ENCODE results near the gene PRKCE. TPM values are rescaled to one million over a fixed set of nuclear protein-coding genes. Genes with fewer than 3 reads are reported as not detected.

Gene PRKCE
- total and polyA plus RNA-seq, 7 experiments from 2014 or later, result 1.4 to 37.9 (median 19.5) TPM

DNA sequence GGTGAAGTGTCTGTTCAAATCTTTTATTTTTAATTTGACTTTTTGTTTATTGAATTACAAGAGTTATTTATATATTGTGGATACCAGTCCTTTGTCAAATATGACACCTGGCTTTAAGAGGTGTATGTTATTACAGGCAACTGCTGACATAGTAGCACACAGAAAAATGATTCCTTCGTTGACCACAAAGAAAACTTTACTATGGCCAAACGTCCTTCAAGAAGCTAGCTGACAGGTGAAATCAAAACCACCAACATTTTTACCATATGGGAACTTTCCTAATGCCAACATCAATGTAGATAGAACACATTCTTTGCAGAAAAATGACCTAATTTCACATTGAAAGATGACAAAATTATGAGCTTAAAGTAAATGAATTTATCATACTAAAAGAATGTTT, 34.0 kb upstream of the PRKCE start:
- Mint-ChIP-seq H3K9me3 (no peaks in the 10 kb centered on the region), H3K4me1 (no peaks in the 10 kb centered on the region)
- intact Hi-C loops (cut with micrococcal nuclease), result no loop called here

DNA sequence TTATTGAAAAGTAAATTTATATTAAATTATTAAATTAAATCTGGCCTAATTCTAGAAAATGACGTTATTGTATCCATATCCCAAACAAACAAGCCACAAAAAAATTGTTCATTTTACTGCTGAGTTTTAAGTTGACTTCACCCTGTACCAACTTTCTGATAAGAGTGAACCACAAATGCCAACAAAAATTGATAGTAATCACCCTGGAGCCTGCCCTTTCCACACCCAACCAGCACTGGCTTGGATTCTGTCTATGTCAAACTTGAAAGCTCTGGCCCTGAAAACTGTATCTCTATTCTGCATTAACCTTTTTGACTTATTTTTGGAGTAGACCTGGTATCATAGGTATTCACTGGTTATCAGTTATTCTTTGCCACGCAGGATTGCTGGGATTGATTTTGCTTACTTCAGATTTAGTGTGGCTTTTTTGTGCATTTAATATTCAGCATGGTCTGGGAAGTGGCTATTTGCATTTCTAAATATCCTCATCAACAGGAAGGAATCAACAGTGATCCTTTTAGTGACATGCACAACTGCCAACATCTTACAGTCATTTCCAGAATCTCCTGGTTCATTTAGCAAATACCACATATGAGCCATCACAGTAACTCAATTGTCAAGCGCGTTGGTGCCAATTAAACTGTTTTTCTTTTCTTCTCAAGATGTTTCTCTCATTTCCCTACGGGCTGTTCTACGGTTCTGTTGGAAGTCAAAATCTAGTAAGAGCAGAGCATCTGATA, 29.0 kb upstream of the PRKCE start:
- H3K4me3 Mint-ChIP-seq, result no peak overlapping the region
- ATAC-seq (no peak), DNase-seq (no peak)
- H3K4me1 ChIP-seq (ENCODE audit: control insufficient read depth in 2 of 2, insufficient read depth in 2 of 2, low read length in 2 of 2), result no peaks in the 10 kb centered on the region
- no peak overlapping the region for H3K27ac Mint-ChIP-seq
- H3K36me3 ChIP-seq (ENCODE audit: control insufficient read depth in 2 of 3, insufficient read depth in 3 of 3, low read length in 3 of 3), result no peaks in the 10 kb centered on the region
- no peaks in the 10 kb centered on the region for H3K27me3 ChIP-seq (ENCODE audit: control insufficient read depth in 2 of 2, insufficient read depth in 2 of 2, low read length in 2 of 2)
- no peak overlapping the region for H3K4me3 ChIP-seq (ENCODE audit: low read length)
- CTCF ChIA-PET, result no interaction called here
- H3K4me1 Mint-ChIP-seq, result peaks cover 0 to 2% (median 0%) of the 10 kb centered on the region in 7 donors
- H3K9me3 Mint-ChIP-seq, result no peaks in the 10 kb centered on the region
- H3K36me3 Mint-ChIP-seq, result no peaks in the 10 kb centered on the region
- H3K9me3 ChIP-seq (ENCODE audit: control insufficient read depth in 2 of 3, low read length in 3 of 3), result no peaks in the 10 kb centered on the region
- intact Hi-C loops (cut with micrococcal nuclease), result no loop called here
- no peak overlapping the region for H3K27ac ChIP-seq (ENCODE audit: low read depth, low read length)
- H3K27me3 Mint-ChIP-seq, result peaks cover 0 to 43% (median 8%) of the 10 kb centered on the region in 5 donors
- POLR2A ChIA-PET, result no interaction called here

More for the DNA sequence above, 34.0 kb upstream of the PRKCE start:
- Histone ChIP-seq H3K36me3 (ENCODE audit: control insufficient read depth in 2 of 3, insufficient read depth in 3 of 3, low read length in 3 of 3) (no peaks in the 10 kb centered on the region), H3K4me1 (ENCODE audit: control insufficient read depth in 2 of 2, insufficient read depth in 2 of 2, low read length in 2 of 2) (no peaks in the 10 kb centered on the region), H3K27me3 (ENCODE audit: control insufficient read depth in 2 of 2, insufficient read depth in 2 of 2, low read length in 2 of 2) (no peaks in the 10 kb centered on the region), H3K4me3 (ENCODE audit: low read length) (no peak overlapping the region), H3K9me3 (ENCODE audit: control insufficient read depth in 2 of 3, low read length in 3 of 3) (no peaks in the 10 kb centered on the region), H3K27ac (ENCODE audit: low read depth, low read length) (no peak overlapping the region)
- DNase-seq, result no peak
- H3K4me3 Mint-ChIP-seq, result no peak overlapping the region
- H3K27me3 Mint-ChIP-seq, result peaks cover 0 to 15% (median 8%) of the 10 kb centered on the region in 5 donors
- ATAC-seq, result no peak
- CTCF ChIA-PET, result no interaction called here
- no peak overlapping the region for H3K27ac Mint-ChIP-seq
- POLR2A ChIA-PET, result no interaction called here
- no peaks in the 10 kb centered on the region for H3K36me3 Mint-ChIP-seq

DNA sequence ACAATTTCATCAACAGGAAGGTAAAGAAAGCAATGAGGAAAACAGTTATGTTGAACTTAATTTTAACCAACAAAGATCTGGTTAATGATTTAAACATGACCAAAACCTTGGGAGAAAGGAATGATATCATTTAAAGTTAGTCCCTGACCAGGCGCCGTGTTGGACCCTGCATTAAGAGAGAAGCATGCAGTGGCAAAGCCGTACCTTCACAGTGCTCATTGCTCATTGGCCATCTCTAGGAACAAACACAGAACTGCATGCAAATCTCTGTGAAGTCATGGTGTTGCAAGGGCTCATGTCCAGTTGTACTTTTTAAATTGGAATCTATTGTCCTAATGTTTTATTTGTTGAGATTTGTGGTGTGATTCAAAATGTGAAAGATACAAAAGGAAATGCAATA, 28.4 kb upstream of the PRKCE start:
- H3K4me1 ChIP-seq (ENCODE audit: control insufficient read depth in 2 of 2, insufficient read depth in 2 of 2, low read length in 2 of 2), result no peaks in the 10 kb centered on the region
- H3K9me3 ChIP-seq (ENCODE audit: control insufficient read depth in 2 of 3, low read length in 3 of 3), result no peaks in the 10 kb centered on the region
- H3K4me1 Mint-ChIP-seq, result peaks cover 0 to 2% (median 0%) of the 10 kb centered on the region in 7 donors
- H3K27ac Mint-ChIP-seq, result no peak overlapping the region
- no peak for DNase-seq
- no peaks in the 10 kb centered on the region for H3K27me3 ChIP-seq (ENCODE audit: control insufficient read depth in 2 of 2, insufficient read depth in 2 of 2, low read length in 2 of 2)
- intact Hi-C loops (cut with micrococcal nuclease), result no loop called here
- H3K4me3 ChIP-seq (ENCODE audit: low read length), result no peak overlapping the region
- no peaks in the 10 kb centered on the region for H3K36me3 Mint-ChIP-seq
- POLR2A ChIA-PET, result no interaction called here
- H3K4me3 Mint-ChIP-seq, result no peak overlapping the region
- ATAC-seq, result no peak
- H3K27me3 Mint-ChIP-seq, result peaks cover 0 to 44% (median 8%) of the 10 kb centered on the region in 5 donors
- H3K9me3 Mint-ChIP-seq, result no peaks in the 10 kb centered on the region
- H3K27ac ChIP-seq (ENCODE audit: low read depth, low read length), result no peak overlapping the region
- H3K36me3 ChIP-seq (ENCODE audit: control insufficient read depth in 2 of 3, insufficient read depth in 3 of 3, low read length in 3 of 3), result no peaks in the 10 kb centered on the region
- CTCF ChIA-PET, result no interaction called here

DNA sequence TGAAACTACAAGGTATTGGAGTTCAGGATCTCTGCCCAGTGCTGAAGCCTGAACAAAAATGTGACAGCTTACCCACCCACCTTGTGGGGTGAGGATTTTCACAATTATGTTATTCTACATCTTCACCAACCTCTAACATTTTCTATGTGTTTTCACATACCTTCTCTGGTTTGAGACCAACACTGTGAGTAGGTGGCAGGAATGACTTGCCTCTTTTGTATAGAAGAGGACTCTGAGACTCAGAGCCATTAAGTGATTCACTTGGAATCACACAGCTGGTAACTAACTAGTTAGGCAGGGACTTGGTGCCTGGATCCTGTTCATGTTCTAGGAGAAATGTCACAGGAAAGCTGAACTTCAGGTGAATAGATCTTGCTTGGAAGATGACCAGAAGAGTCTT, 25.7 kb upstream of the PRKCE start:
- H3K9me3 ChIP-seq (ENCODE audit: control insufficient read depth in 2 of 3, low read length in 3 of 3), result no peaks in the 10 kb centered on the region
- no peak for DNase-seq
- H3K4me3 ChIP-seq (ENCODE audit: low read length), result no peak overlapping the region
- H3K27ac ChIP-seq (ENCODE audit: low read depth, low read length), result no peak overlapping the region
- ChIA-PET CTCF (interaction anchor here (0.5 kb wide), 1 partner anchor 11 kb away, joined by 6 read pairs; no protein-coding TSS in a partner anchor), POLR2A (no interaction called here)
- H3K4me3 Mint-ChIP-seq, result no peak overlapping the region
- H3K27ac Mint-ChIP-seq, result no peak overlapping the region
- intact Hi-C loops (cut with micrococcal nuclease), result no loop called here
- peaks cover 0 to 53% (median 10%) of the 10 kb centered on the region in 5 donors for H3K27me3 Mint-ChIP-seq
- peaks cover 0 to 2% (median 0%) of the 10 kb centered on the region in 7 donors for H3K4me1 Mint-ChIP-seq
- peaks cover 0 to 5% (median 0%) of the 10 kb centered on the region in 5 donors for H3K36me3 Mint-ChIP-seq
- H3K9me3 Mint-ChIP-seq, result no peaks in the 10 kb centered on the region
- H3K27me3 ChIP-seq (ENCODE audit: control insufficient read depth in 2 of 2, insufficient read depth in 2 of 2, low read length in 2 of 2), result no peaks in the 10 kb centered on the region
- no peak for ATAC-seq
- H3K4me1 ChIP-seq (ENCODE audit: control insufficient read depth in 2 of 2, insufficient read depth in 2 of 2, low read length in 2 of 2), result no peaks in the 10 kb centered on the region
- H3K36me3 ChIP-seq (ENCODE audit: control insufficient read depth in 2 of 3, insufficient read depth in 3 of 3, low read length in 3 of 3), result no peaks in the 10 kb centered on the region

- Mint-ChIP-seq H3K4me1 (peaks cover 0 to 2% (median 0%) of the 10 kb centered on the region in 7 donors), H3K27ac (no peak overlapping the region), H3K9me3 (no peaks in the 10 kb centered on the region), H3K27me3 (peaks cover 5 to 61% (median 13%) of the 10 kb centered on the region in 5 donors), H3K4me3 (no peak overlapping the region), H3K36me3 (peaks cover 0 to 5% (median 0%) of the 10 kb centered on the region in 5 donors)
- no peaks in the 10 kb centered on the region for H3K27me3 ChIP-seq (ENCODE audit: control insufficient read depth in 2 of 2, insufficient read depth in 2 of 2, low read length in 2 of 2)
- H3K9me3 ChIP-seq (ENCODE audit: control insufficient read depth in 2 of 3, low read length in 3 of 3), result no peaks in the 10 kb centered on the region
- no peaks in the 10 kb centered on the region for H3K4me1 ChIP-seq (ENCODE audit: control insufficient read depth in 2 of 2, insufficient read depth in 2 of 2, low read length in 2 of 2)
- no peaks in the 10 kb centered on the region for H3K36me3 ChIP-seq (ENCODE audit: control insufficient read depth in 2 of 3, insufficient read depth in 3 of 3, low read length in 3 of 3)
- intact Hi-C loops (cut with micrococcal nuclease), result no loop called here
- no peak overlapping the region for H3K27ac ChIP-seq (ENCODE audit: low read depth, low read length)
- CTCF ChIA-PET, result interaction anchor here (0.6 kb wide), 1 partner anchor 47 kb away, joined by 3 read pairs; no protein-coding TSS in a partner anchor
- no peak overlapping the region for H3K4me3 ChIP-seq (ENCODE audit: low read length)
- ATAC-seq (no peak), DNase-seq (no peak)
- POLR2A ChIA-PET, result no interaction called here
Observed at GRCh38 chr2:45626387-45627221, 24.9 kb upstream of the PRKCE start.

DNA sequence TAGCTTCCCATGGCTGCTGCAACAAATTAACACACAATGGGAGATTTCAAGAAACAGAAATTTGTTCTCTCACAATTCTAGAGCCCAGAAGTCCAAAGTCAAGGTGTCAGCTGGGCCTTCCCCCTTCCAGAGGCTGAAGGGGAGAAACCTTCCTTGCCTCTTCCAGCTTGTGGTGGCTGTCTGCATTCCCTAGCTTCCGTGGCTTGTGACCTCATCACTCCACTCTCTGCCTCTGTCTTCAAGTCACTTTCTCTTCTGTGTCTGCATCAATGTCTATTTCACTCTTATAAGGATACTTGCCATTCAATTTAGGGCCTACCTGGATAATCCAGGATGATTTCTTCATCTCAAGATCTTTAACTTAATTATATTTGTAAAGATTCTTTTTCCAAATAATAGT, 23.6 kb upstream of the PRKCE start:
- peaks cover 16 to 65% (median 27%) of the 10 kb centered on the region in 5 donors for H3K27me3 Mint-ChIP-seq
- no peaks in the 10 kb centered on the region for H3K9me3 Mint-ChIP-seq
- Histone ChIP-seq H3K36me3 (ENCODE audit: control insufficient read depth in 2 of 3, insufficient read depth in 3 of 3, low read length in 3 of 3) (no peaks in the 10 kb centered on the region), H3K27me3 (ENCODE audit: control insufficient read depth in 2 of 2, insufficient read depth in 2 of 2, low read length in 2 of 2) (no peaks in the 10 kb centered on the region), H3K4me3 (ENCODE audit: low read length) (no peak overlapping the region), H3K4me1 (ENCODE audit: control insufficient read depth in 2 of 2, insufficient read depth in 2 of 2, low read length in 2 of 2) (no peaks in the 10 kb centered on the region), H3K9me3 (ENCODE audit: control insufficient read depth in 2 of 3, low read length in 3 of 3) (no peaks in the 10 kb centered on the region), H3K27ac (ENCODE audit: low read depth, low read length) (no peak overlapping the region)
- H3K27ac Mint-ChIP-seq, result no peak overlapping the region
- DNase-seq (no peak), ATAC-seq (no peak)
- no peak overlapping the region for H3K4me3 Mint-ChIP-seq
- ChIA-PET CTCF (no interaction called here), POLR2A (no interaction called here)
- H3K4me1 Mint-ChIP-seq, result peaks cover 0 to 2% (median 0%) of the 10 kb centered on the region in 7 donors
- peaks cover 0 to 5% (median 0%) of the 10 kb centered on the region in 5 donors for H3K36me3 Mint-ChIP-seq
- intact Hi-C loops (cut with micrococcal nuclease), result no loop called here
